RKO (cell line): ENCODE results near the gene MYLK.
"Not testable (repeated sequence)": the region's sequence is repeated elsewhere in the genome, so short reads cannot be mapped to it uniquely, and the experiment has no call there.

Experiments used
- DNase-seq: peaks from one replicate; pipeline ENCODE4 v3.0.0-alpha.2; 2016; ENCODE audit warnings: low spot score

MYLK gene

GRCh38 chr3:123722021-123722420 lies 162.1 kb downstream of the MYLK start:
- DNase-seq = no peak

GRCh38 chr3:123721095-123721689 lies 162.9 kb downstream of the MYLK start:
- DNase-seq = not testable (repeated sequence)

- no peak for DNase-seq
These were observed 163.5 kb downstream of the MYLK start for GRCh38 chr3:123720638-123721037.

GRCh38 chr3:123719862-123720453 lies 164.2 kb downstream of the MYLK start:
- no peak for DNase-seq

GRCh38 chr3:123719061-123719756 lies 164.9 kb downstream of the MYLK start:
- peak; percentile 58 for DNase-seq

- DNase-seq = no peak
These were observed 166.0 kb downstream of the MYLK start for GRCh38 chr3:123718108-123718507.

- not testable (repeated sequence) for DNase-seq
These were observed 166.7 kb downstream of the MYLK start for GRCh38 chr3:123717451-123717850.

- no peak for DNase-seq
These were observed 167.7 kb downstream of the MYLK start for GRCh38 chr3:123716411-123716810.

- no peak for DNase-seq
These were observed 170.9 kb downstream of the MYLK start for GRCh38 chr3:123713211-123713610.

GRCh38 chr3:123712077-123712860 lies 171.9 kb downstream of the MYLK start:
- DNase-seq = no peak

- no peak for DNase-seq
These were observed 172.8 kb downstream of the MYLK start for GRCh38 chr3:123711356-123711755.

- no peak for DNase-seq
These were observed 175.6 kb downstream of the MYLK start for GRCh38 chr3:123708531-123708930.

GRCh38 chr3:123707641-123708040 lies 176.5 kb downstream of the MYLK start:
- DNase-seq = not testable (repeated sequence)

- no peak for DNase-seq
These were observed 177.3 kb downstream of the MYLK start for GRCh38 chr3:123706871-123707270.

GRCh38 chr3:123705488-123706285 lies 178.4 kb downstream of the MYLK start:
- DNase-seq = no peak

- not testable (repeated sequence) for DNase-seq
These were observed 180.5 kb downstream of the MYLK start for GRCh38 chr3:123703663-123704062.

- DNase-seq = no peak
These were observed 181.4 kb downstream of the MYLK start for GRCh38 chr3:123702720-123703119.

GRCh38 chr3:123702057-123702456 lies 182.1 kb downstream of the MYLK start:
- peak; percentile 26 for DNase-seq

- DNase-seq = no peak
These were observed 183.1 kb downstream of the MYLK start for GRCh38 chr3:123700791-123701722.

GRCh38 chr3:123698813-123699212 lies 185.3 kb downstream of the MYLK start:
- no peak for DNase-seq

GRCh38 chr3:123696808-123697207 lies 187.3 kb downstream of the MYLK start:
- no peak for DNase-seq
